COLO829 (cell line): ENCODE data around the gene GALNT4.

Experiments
- DNase-seq: peaks from one replicate; pipeline ENCODE4 v3.0.0; 2012; ENCODE audit warnings: low spot score

GALNT4 gene

GRCh38 chr12:89493670-89494302 lies 30.8 kb downstream of the GALNT4 start:
- DNase-seq, result no peak

DNA sequence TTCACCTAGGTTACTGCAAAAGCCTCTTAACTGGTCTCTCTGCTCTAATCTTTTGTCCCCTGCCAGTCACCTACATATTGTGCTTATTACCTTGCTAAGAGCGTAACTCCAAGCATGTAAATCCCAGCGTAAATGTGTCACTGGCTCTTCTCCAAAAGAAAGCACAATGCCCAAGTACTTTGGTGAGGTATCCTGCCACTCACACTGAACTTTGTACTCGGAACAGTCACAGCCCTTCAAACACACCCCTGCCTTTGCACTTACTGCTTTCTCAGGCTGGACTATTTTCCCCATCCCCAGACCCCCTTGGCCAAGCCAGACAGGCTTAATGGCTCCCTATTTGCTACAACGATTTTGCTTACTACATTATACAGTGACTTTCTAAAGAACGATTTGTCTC lies 31.7 kb downstream of the GALNT4 start:
- DNase-seq, result no peak

DNA sequence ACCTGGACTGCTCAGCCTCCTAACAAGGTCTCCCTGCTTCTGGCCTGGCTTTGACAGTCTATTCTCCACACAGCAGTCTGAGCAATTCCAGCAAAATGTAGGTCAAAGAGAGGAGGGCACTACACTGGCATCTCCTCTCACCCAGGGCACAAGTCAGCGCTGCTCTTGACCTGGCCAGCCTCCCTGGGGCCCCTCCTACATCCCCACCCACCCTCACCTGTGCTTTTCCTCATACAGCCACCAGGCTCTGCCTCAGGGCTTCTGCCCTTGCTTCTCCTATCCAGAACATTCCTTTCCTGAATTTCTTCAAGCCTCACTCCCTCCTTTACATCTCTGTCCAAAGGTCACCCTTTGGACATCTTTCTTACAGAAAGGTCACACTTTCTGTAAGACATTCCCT lies 33.7 kb downstream of the GALNT4 start:
- no peak for DNase-seq

DNA sequence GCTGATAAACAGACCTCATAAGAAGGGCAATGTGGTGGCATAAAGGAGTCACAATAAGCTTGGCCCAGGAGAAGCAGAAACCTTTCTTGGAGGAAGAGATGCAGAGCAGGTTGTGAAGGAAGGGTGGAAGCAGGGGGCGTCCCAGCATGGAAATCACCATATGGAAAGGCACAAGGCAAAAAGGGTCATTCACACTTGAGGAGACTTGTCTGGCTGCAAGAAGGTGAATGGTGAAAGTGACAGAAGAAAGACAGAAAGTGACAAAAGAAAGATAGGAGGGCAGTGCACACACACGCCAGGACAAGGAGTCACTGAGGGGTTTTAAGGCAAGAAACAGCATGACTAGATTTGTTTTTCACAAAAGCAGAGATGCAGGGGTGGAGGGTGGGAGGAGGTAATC lies 38.3 kb downstream of the GALNT4 start:
- DNase-seq, result no peak

GRCh38 chr12:89484470-89484869 lies 40.1 kb downstream of the GALNT4 start:
- no peak for DNase-seq

- DNase-seq, result no peak
Observed at GRCh38 chr12:89481213-89481914, 43.2 kb downstream of the GALNT4 start.

DNA sequence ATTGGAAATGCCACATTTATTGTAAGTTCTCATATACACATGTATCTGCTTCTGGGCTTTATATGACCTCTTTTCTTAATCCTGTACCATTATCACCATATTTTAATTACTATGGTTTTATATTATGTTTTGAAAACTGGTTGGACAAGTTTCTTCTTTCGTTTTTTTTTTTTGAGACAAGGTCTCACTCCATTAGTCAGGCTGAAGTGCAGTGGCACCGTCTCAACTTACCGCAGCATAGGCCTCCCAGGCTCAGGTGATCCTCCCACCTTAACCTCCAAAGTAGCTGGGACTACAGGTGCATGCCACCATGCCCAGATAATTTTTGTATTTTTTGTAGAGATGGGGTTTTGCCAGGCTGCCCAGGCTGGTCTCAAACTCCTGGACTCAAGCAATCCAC lies 44.6 kb downstream of the GALNT4 start:
- no peak for DNase-seq

DNA sequence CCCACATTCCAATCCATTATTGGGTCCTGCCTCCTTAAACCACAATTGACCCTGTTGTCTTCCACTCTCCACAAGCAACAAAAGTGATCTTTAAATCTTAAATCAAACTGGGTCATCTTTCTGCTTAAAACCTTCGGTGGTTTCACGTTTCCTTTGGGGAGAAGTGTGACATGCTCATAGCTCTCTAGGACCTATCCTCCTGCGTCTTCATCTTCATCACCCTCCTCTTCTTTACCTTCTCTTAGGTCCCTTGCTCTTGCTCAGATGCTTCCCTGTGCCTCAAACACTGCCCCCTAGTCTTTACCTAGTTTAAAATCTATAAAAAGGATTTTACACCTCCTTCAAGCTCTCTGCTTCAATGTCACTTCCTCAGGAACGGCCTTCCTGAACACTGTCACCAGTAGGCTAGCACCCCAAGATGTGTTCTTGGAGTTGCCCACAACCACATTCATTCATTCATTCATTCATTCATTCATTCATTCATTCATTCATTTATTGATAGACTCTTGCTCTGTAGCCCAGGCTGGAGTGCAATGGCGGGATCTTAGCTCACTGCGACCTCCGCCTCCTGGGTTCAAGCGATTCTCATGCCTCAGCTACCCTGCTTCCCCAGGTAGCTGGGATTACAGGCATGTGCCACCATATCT lies 46.8 kb downstream of the GALNT4 start:
- DNase-seq, result no peak

DNA sequence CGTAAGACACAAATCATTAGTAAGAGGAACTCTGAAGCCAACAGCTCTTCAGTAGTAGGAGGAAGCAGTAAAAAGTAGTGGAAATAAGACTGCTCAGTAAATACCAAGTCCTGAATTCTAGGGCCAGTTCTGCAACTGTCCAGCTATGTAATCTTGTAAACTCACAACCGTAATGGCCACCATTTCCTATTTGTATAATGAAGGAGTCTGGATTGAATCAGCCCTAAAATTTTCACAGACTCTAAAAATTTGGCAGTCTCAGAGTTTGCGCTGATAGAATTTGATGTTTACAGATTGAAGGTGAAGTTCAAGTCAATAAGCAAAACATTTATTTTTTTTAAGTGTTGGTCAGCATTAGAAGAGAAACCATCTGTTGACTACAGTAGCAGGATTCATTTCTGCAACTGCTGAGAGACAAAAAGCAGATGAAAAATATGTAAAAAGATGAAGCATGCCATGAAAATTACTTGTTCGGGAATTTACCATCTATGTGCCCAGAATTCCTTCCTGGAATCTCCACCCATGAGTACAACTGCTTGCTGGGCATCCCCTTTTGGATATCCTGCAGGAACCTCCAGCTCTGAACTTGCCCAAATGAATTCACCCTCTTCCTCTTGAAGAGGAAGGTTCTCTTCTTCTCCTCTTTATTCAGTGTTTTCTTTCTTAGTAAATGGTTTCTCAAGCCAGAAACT lies 47.5 kb downstream of the GALNT4 start:
- DNase-seq, result no peak

GRCh38 chr12:89476232-89476631 lies 48.4 kb downstream of the GALNT4 start:
- DNase-seq, result no peak

GRCh38 chr12:89475203-89475990 lies 49.2 kb downstream of the GALNT4 start:
- no peak for DNase-seq

GRCh38 chr12:89474615-89475014 lies 50.0 kb downstream of the GALNT4 start:
- no peak for DNase-seq
